ENCODE results near the gene ZNF226.

GRCh38 chr19:44149776-44150175 is 15.1 kb upstream of the ZNF226 start:
- TF ChIP-seq CTCF (conservative IDR thresholded peaks at IDR 0.05) (no peak), EZH2 (IDR thresholded peaks at IDR 0.05; ENCODE audit: low read depth) (no peak)
